Cardiac ventricle fibroblast (primary cell): ENCODE data around the gene PRICKLE4. TPM values are rescaled to one million over a fixed set of nuclear protein-coding genes. Genes with fewer than 3 reads are reported as not detected.

Experiments
- total RNA-seq: library from RNA; depleted of rRNA; stranded (reverse); fragments of >200 nt; gene quantifications from 2 replicates; pipeline ENCODE4 v1.2.3, GENCODE V29; 2015

Gene PRICKLE4, protein sequence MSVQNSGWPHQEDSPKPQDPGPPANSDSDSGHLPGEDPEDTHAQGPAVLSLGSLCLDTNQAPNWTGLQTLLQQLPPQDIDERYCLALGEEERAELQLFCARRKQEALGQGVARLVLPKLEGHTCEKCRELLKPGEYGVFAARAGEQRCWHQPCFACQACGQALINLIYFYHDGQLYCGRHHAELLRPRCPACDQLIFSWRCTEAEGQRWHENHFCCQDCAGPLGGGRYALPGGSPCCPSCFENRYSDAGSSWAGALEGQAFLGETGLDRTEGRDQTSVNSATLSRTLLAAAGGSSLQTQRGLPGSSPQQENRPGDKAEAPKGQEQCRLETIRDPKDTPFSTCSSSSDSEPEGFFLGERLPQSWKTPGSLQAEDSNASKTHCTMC
- 1.5 and 2.6 TPM in 2 replicates for total RNA-seq

GRCh38 chr6:41780551-41781365 lies at the start of gene PRICKLE4:
PRICKLE4 (plus strand) TSS chr6:41780782; CDS start chr6:41783474, 2,692 bp downstream.

DNA sequence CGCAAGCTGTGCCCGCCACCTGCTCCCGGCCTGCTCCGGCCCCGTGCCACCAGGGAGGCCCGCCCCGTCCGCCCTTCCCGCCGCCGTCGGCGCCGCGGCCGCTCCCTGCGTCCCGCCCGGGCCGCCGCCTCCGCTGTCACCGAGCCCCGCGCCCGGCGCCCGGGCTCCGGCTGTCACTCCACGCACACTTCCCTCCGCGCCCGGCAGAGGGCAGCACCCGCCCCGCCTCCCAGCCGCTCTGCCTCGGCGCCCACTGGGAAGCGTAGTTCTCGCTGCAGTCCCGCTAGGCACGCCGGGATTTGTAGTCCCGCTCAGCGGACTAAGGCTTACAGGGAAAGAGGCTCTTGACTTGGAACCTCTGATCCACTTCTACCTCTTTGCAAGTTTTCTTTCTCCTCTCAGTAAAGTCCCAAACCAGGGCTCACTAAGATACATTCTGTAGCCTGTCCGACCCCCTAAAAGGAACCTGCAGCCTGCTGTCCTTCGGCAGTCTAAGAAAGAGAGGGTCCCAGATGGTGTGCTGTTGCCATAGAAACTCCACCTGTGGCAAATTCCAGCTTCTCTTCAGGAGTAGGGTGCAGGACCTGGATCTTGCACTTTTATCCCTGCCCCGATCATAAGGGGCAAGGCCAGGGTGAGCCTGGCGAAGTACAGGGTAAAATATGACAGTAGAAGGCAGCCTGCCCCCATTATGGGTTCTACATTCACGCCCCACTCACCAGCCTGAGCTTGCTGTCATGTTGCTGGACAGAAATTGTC lies 45.0 kb upstream of the PRICKLE4 start, which contains the start of gene TFEB:
Gene TFEB, minus strand, starts transcription at position 182 of the 759 bp plus-strand sequence. CDS start 44,395 bp downstream, outside the sequence.

GRCh38 chr6:41747256-41748101 lies 33.1 kb upstream of the PRICKLE4 start, which contains the start of gene PGC:
PGC (minus strand) TSS chr6:41747397; CDS start chr6:41747334, 63 bp downstream.

GRCh38 chr6:41779788-41780550 lies 613 bp upstream of the PRICKLE4 start, which contains the start of gene FRS3:
FRS3 (minus strand) TSS chr6:41779900; CDS start chr6:41776987, 2,913 bp downstream.

GRCh38 chr6:41787219-41787917 lies 6.8 kb downstream of the PRICKLE4 start, which contains the start of gene TOMM6:
TOMM6 (plus strand) TSS chr6:41787694; CDS start chr6:41787698, 4 bp downstream.

Other genes starting within 250 kb of the PRICKLE4 start
- gene FOXP4, start 234.4 kb upstream of the PRICKLE4 start, total RNA-seq: 4.4 and 7.8 TPM in 2 replicates
- 2.9 and 3.1 TPM in 2 replicates for gene MDFI, start 142.3 kb upstream of the PRICKLE4 start, total RNA-seq
- gene TFEB, start 45.2 kb upstream of the PRICKLE4 start, total RNA-seq: 3.3 and 6.2 TPM in 2 replicates
- not detected in 2 replicates for gene PGC, start 33.4 kb upstream of the PRICKLE4 start, total RNA-seq
- 0.94 and 1.0 TPM in 2 replicates for gene FRS3, start 882 bp upstream of the PRICKLE4 start, total RNA-seq
- gene TOMM6, start 6.9 kb downstream of the PRICKLE4 start, total RNA-seq: 148 TPM in 2 replicates
- 1.9 and 3.0 TPM in 2 replicates for gene USP49, start 114.6 kb downstream of the PRICKLE4 start, total RNA-seq
- gene MED20, start 140.4 kb downstream of the PRICKLE4 start, total RNA-seq: 20.7 and 21.6 TPM in 2 replicates
- 6.9 and 9.5 TPM in 2 replicates for gene BYSL, start 140.7 kb downstream of the PRICKLE4 start, total RNA-seq
- gene CCND3, start 161.0 kb downstream of the PRICKLE4 start, total RNA-seq: 80.7 and 82.2 TPM in 2 replicates